GM12878 (cell line): ENCODE measurements around the gene RPL29. TPM values are rescaled to one million over a fixed set of nuclear protein-coding genes. Genes with fewer than 3 reads are reported as not detected.

ENCODE experiments used
- ATAC-seq: fragments of 200-7000 bp; cut with Tn5 transposase; 3 replicates; pipeline ENCODE4 v1.9.1; 2020; ENCODE audit warnings: mild to moderate bottlenecking, moderate library complexity
- BruUV-seq: library from RNA; stranded (reverse); fragments of 400-500 nt; replicated peaks from 2 replicates; lab custom pipeline; 2021; lab: Mats Ljungman, UMichigan
- CTCF ChIA-PET: fragments of 300-600 bp; sonication (Branson Sonifier 250); formaldehyde crosslinking; extraction: SDS; loops from one replicate; lab custom pipeline; 2021; ENCODE audit warnings: inconsistent platforms; lab: Yijun Ruan, JAX
- POLR2A ChIA-PET: fragments of 350-600 bp; formaldehyde crosslinking; extraction: SDS; loops from one replicate; lab custom pipeline; 2021; ENCODE audit warnings: inconsistent platforms; lab: Charles Lee
- RAD21 ChIA-PET: fragments of 300-600 bp; sonication (Branson Sonifier 250); formaldehyde crosslinking; loops from one replicate; lab custom pipeline; 2023; ENCODE audit warnings: antibody characterized with exemption; ENCODE audit not compliant: unreplicated experiment; lab: Charles Lee
- SMC1A ChIA-PET: fragments of 300-600 bp; sonication (Branson Sonifier 250); formaldehyde crosslinking; loops from one replicate; lab custom pipeline; 2023; ENCODE audit not compliant: unreplicated experiment, uncharacterized antibody; lab: Charles Lee
- DNase-seq: peaks from one replicate; pipeline ENCODE4 v3.0.0-alpha.2; 2011; ENCODE audit warnings: low read depth, low spot score
- FAIRE-seq: peaks from 3 replicates; lab custom pipeline; 2011; peaks lifted over from hg19 to GRCh38; lab: Jason Lieb, UNC
- H2AFZ ChIP-seq: 2 replicates; pipeline ENCODE4 v1.6.0; 2011; ENCODE audit warnings: low read depth, low read length, control low read depth; ENCODE audit not compliant: control insufficient read depth
- H3K27ac ChIP-seq: 2 replicates; pipeline ENCODE4 v1.5.1; 2011; ENCODE audit warnings: control low read depth; ENCODE audit not compliant: control insufficient read depth, insufficient read depth
- H3K27me3 ChIP-seq, 2 experiments: replicated peaks in 1 of 2; 2 replicates each; pipeline versions ENCODE4 v1.6.0 to v1.6.1; 2011; ENCODE audit warnings: low read length in 1 of 2; ENCODE audit not compliant: control insufficient read depth in 2 of 2, insufficient read depth in 2 of 2
- H3K36me3 ChIP-seq, 2 experiments: 2 replicates each; pipeline ENCODE4 v1.5.1; 2011; ENCODE audit warnings: low read length in 1 of 2; ENCODE audit not compliant: control insufficient read depth in 2 of 2, insufficient read depth in 2 of 2
- H3K4me1 ChIP-seq: 2 replicates; pipeline ENCODE4 v1.6.1; 2011; ENCODE audit warnings: mild to moderate bottlenecking, low read length, moderate library complexity, mixed read lengths; ENCODE audit not compliant: control insufficient read depth, insufficient read depth
- H3K4me2 ChIP-seq: 2 replicates; pipeline ENCODE4 v1.6.0; 2011; ENCODE audit warnings: control low read depth; ENCODE audit not compliant: control insufficient read depth, insufficient read depth
- H3K4me3 ChIP-seq: fragments of 200-600 bp; sonication (generic); 2 replicates; pipeline ENCODE4 v1.5.1; 2016
- H3K79me2 ChIP-seq: 2 replicates; pipeline ENCODE4 v1.6.0; 2011; ENCODE audit warnings: low read length; ENCODE audit not compliant: control insufficient read depth, insufficient read depth
- H3K9ac ChIP-seq: 2 replicates; pipeline ENCODE4 v1.8.0; 2011; ENCODE audit warnings: low read length, control low read depth, mixed read lengths; ENCODE audit not compliant: control insufficient read depth, insufficient read depth
- H3K9me3 ChIP-seq: replicated peaks from 3 replicates; pipeline ENCODE4 v1.5.1; 2011; ENCODE audit warnings: mild to moderate bottlenecking, low read length; ENCODE audit not compliant: control insufficient read depth, insufficient read depth
- H4K20me1 ChIP-seq: 2 replicates; pipeline ENCODE4 v1.6.0; 2011; ENCODE audit not compliant: control insufficient read depth, insufficient read depth
- BACH1 ChIP-seq: fragments of 450-650 bp; IDR thresholded peaks from 2 replicates; pipeline ENCODE4 v1.6.1; 2017; ENCODE audit warnings: mild to moderate bottlenecking, borderline replicate concordance
- BCLAF1 ChIP-seq: fragments of 450-650 bp; IDR thresholded peaks from 2 replicates; pipeline ENCODE4 v1.6.1; 2017; ENCODE audit warnings: antibody characterized with exemption, mild to moderate bottlenecking, moderate library complexity
- BHLHE40 ChIP-seq, 2 experiments: fragments of 450-650 bp in 1 of 2; IDR thresholded peaks; 2 replicates each; pipeline ENCODE4 v1.6.1; 2011 to 2017; ENCODE audit warnings: low read depth in 2 of 2, borderline replicate concordance in 1 of 2, improper control_type of control experiment in 1 of 2, low read length in 1 of 2, mild to moderate bottlenecking in 1 of 2
- BRCA1 ChIP-seq: IDR thresholded peaks from 2 replicates; pipeline ENCODE4 v1.6.1; 2011; ENCODE audit warnings: low read depth, low read length, improper control_type of control experiment
- CBFB ChIP-seq: IDR thresholded peaks from 2 replicates; pipeline ENCODE4 v1.6.1; 2016; ENCODE audit warnings: antibody characterized with exemption, low read depth
- EED ChIP-seq: sonication (generic); IDR thresholded peaks from 2 replicates; pipeline ENCODE4 v1.6.1; 2016; ENCODE audit warnings: antibody characterized with exemption, low read depth
- EZH2 ChIP-seq: IDR thresholded peaks from 2 replicates; pipeline ENCODE4 v1.6.1; 2012; ENCODE audit warnings: low read depth, mild to moderate bottlenecking, control low read depth, inconsistent platforms, low read length, borderline replicate concordance; ENCODE audit not compliant: control insufficient read depth
- GATAD2B ChIP-seq: fragments of 450-650 bp; conservative IDR thresholded peaks from 2 replicates; pipeline ENCODE4 v1.6.1; 2017; ENCODE audit warnings: low read depth, mild to moderate bottlenecking, moderate library complexity
- IKZF1 ChIP-seq: fragments of 450-650 bp; conservative IDR thresholded peaks from 2 replicates; pipeline ENCODE4 v1.6.1; 2017; ENCODE audit warnings: antibody characterized with exemption, mild to moderate bottlenecking
- IKZF2 ChIP-seq, 2 experiments: fragments of 450-650 bp; IDR thresholded peaks; 2 replicates each; pipeline ENCODE4 v1.6.1; 2017; ENCODE audit warnings: mild to moderate bottlenecking in 2 of 2, moderate library complexity in 2 of 2
- MYC ChIP-seq: IDR thresholded peaks from 2 replicates; pipeline ENCODE4 v1.6.1; 2011; ENCODE audit warnings: mild to moderate bottlenecking, low read length, moderate library complexity, inconsistent platforms; ENCODE audit not compliant: insufficient read depth, insufficient replicate concordance, insufficient read length, severe bottlenecking
- NR2F1 ChIP-seq: fragments of 450-650 bp; conservative IDR thresholded peaks from 2 replicates; pipeline ENCODE4 v1.6.1; 2017; ENCODE audit warnings: mild to moderate bottlenecking
- PML ChIP-seq: IDR thresholded peaks from 2 replicates; pipeline ENCODE4 v1.6.1; 2012; ENCODE audit warnings: low read length, inconsistent platforms
- POLR2A ChIP-seq: IDR thresholded peaks from 2 replicates; pipeline ENCODE4 v1.6.1; 2011; ENCODE audit warnings: low read depth, mild to moderate bottlenecking, low read length
- RAD21 ChIP-seq: IDR thresholded peaks from 2 replicates; pipeline ENCODE4 v1.6.1; 2011; ENCODE audit warnings: mild to moderate bottlenecking, low read depth, low read length, moderate library complexity; ENCODE audit not compliant: insufficient read depth
- RELB ChIP-seq: fragments of 450-650 bp; IDR thresholded peaks from 2 replicates; pipeline ENCODE4 v1.6.1; 2017; ENCODE audit warnings: low read depth, mild to moderate bottlenecking, moderate library complexity
- SMAD1 ChIP-seq: fragments of 450-650 bp; IDR thresholded peaks from 2 replicates; pipeline ENCODE4 v1.6.1; 2018; ENCODE audit warnings: mild to moderate bottlenecking, low read depth; ENCODE audit not compliant: partially characterized antibody
- SMAD5 ChIP-seq: IDR thresholded peaks from 2 replicates; pipeline ENCODE4 v1.6.1; 2016; ENCODE audit warnings: antibody characterized with exemption, low read depth
- SMC3 ChIP-seq: IDR thresholded peaks from 2 replicates; pipeline ENCODE4 v1.6.1; 2011; ENCODE audit warnings: low read length, improper control_type of control experiment, borderline replicate concordance
- YBX1 ChIP-seq: fragments of 450-650 bp; IDR thresholded peaks from 2 replicates; pipeline ENCODE4 v1.6.1; 2016; ENCODE audit warnings: antibody characterized with exemption
- WGBS: methylation state at CpG from one replicate; pipeline ENCODE4 v1.1.6; 2016; ENCODE audit warnings: low lambda C conversion rate; ENCODE audit not compliant: insufficient replicate concordance, insufficient coverage; ENCODE audit errors: missing lambda C conversion rate; 5-methylcytosine and 5-hydroxymethylcytosine counted together
- in situ Hi-C: fragments of 300-500 bp; cut with MboI; formaldehyde crosslinking; loops from 9 replicates; pipeline ENCODE4 v1.14.3; 2018; ENCODE audit warnings: mixed read lengths
- intact Hi-C: fragments of 100-400 bp; cut with micrococcal nuclease; formaldehyde crosslinking; loops from one replicate; pipeline ENCODE4 v1.14.2; 2022; ENCODE audit not compliant: unreplicated experiment
- polyA plus RNA-seq, 11 experiments: library from polyadenylated mRNA; depleted of rRNA in 4 of 11; unstranded in 6 of 11; stranded (reverse) in 5 of 11; fragments of >200 nt; fragmentation: Nextera tagmentation in 4 of 11; fragmentation: Illumina TruSeq in 1 of 11; extraction: Ambion mirVana in 4 of 11; extraction: Trizol in 1 of 11; gene quantifications; 1 replicate in 1 of 11; 2 replicates in 10 of 11; pipeline versions ENCODE4 v1.2.1 to v1.2.3, GENCODE V29; 2011 to 2016; ENCODE audit warnings: inconsistent platforms in 2 of 11, missing spikeins in 2 of 11, low read depth in 1 of 11
- total RNA-seq, 4 experiments: library from RNA; depleted of rRNA in 3 of 4; stranded (reverse); fragments of >200 nt in 3 of 4; fragmentation: Illumina TruSeq in 1 of 4; extraction: Trizol in 1 of 4; gene quantifications; 2 replicates each; pipeline versions ENCODE4 v1.2.1 to v1.2.3, GENCODE V29; 2013 to 2021

The RPL29 gene
- total and polyA plus RNA-seq, 10 of the 15 experiments (the other 5 are each of a cell fraction or from before 2014, with no cell fraction given), result 1,053 to 2,477 (median 1,657) TPM

DNA sequence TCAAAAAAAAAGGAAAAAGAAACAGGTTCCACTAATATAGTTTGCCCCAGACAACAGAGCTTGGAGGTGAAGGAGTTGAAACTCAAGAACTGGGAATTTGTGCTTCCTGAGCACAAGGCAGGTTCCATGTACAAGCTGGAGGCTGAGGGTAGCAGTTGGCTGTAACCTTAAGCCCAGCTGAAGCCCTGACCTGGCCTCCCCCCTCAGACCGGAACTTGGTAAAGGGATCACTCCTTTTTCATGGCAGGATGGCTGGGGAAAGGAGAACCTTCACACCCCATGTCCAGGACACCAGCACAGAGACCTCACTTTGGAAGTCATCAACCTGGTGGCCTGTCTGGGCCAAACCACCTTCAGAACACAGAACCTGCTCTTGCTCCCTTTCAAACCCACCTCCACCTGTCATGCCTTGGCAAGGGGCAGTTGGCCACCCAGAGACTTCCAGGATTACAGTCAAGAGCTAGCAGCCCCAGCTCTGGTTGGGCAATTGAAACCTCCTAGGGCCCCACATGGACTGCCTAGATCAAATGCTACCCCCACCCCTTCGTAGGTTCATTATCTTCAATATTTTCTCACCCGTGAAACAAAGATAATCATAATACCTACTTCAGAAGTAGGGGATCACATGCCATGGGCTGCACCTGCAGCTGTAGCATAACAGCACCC, 3.5 kb downstream of the RPL29 start:
- 99% methylated on average over 3 of the region's 3 CpGs for WGBS
- H3K27ac ChIP-seq, result no peak overlapping the region
- ATAC-seq, result no peak
- no peak for TF ChIP-seq YBX1
- no peak for TF ChIP-seq MYC
- TF ChIP-seq BCLAF1, result no peak
- no peak; the same call in 1 of the 2 replicates for TF ChIP-seq SMAD5
- TF ChIP-seq BACH1, result no peak
- TF ChIP-seq EED, result no peak
- no peak for TF ChIP-seq IKZF1
- TF ChIP-seq RAD21, result no peak
- TF ChIP-seq CBFB, result no peak
- no peak for TF ChIP-seq GATAD2B
- no peak for TF ChIP-seq PML
- TF ChIP-seq EZH2, result no peak
- no peak for TF ChIP-seq SMAD1
- TF ChIP-seq BHLHE40 (IDR thresholded peaks at IDR 0.05; ENCODE audit: borderline replicate concordance in 1 of 2, low read depth in 2 of 2, low read length in 1 of 2), result no peak
- no peak for TF ChIP-seq RELB
- TF ChIP-seq SMC3, result no peak
- TF ChIP-seq IKZF2 (IDR thresholded peaks at IDR 0.05), result no peak
- no peak for TF ChIP-seq BRCA1
- TF ChIP-seq POLR2A, result peak; percentile 71
- no peak for TF ChIP-seq NR2F1

More for the DNA sequence above, 3.5 kb downstream of the RPL29 start:
- no TSS peak for BruUV-seq
- CTCF ChIA-PET, result interaction anchor here (0.6 to 1.6 kb wide), 9 partner anchors 9 to 131 kb away, joined by 3 to 7 read pairs (median 4); partner anchors contain the start of genes ABHD14A, ABHD14B, ACY1 and DUSP7
- DNase-seq, result no peak
- Histone ChIP-seq H3K9me3 (no peaks in the 10 kb centered on the region), H3K36me3 (peaks cover 14 to 16% of the 10 kb centered on the region in 2 experiments), H3K79me2 (peaks cover 33% of the 10 kb centered on the region), H2AFZ (no peak overlapping the region), H3K4me1 (peaks cover 9% of the 10 kb centered on the region), H3K4me3 (no peak overlapping the region), H3K27me3 (no peaks in the 10 kb centered on the region), H3K9ac (0 out of 2 replicates have a peak overlapping the region, but pooled peaks have one; percentile 0), H4K20me1 (0 out of 2 replicates have a peak, but pooled peaks cover 6% of the 10 kb centered on the region), H3K4me2 (no peak overlapping the region)
- FAIRE-seq, result no peak
- POLR2A ChIA-PET, result interaction anchor here (0.6 to 1.5 kb wide), 2 partner anchors 10 to 24 kb away, joined by 5 to 9 read pairs; no protein-coding TSS in a partner anchor
- intact Hi-C loops, result no loop called here
- SMC1A ChIA-PET, result interaction anchor here (1.0 kb wide), 1 partner anchor 49 kb away, joined by 5 read pairs; the partner anchor contains the start of gene PARP3
- RAD21 ChIA-PET, result no interaction called here
- in situ Hi-C loops, result no loop called here
